Measurements from ENCODE around the gene CPED1. TPM values are rescaled to one million over a fixed set of nuclear protein-coding genes. Genes with fewer than 3 reads are reported as not detected.
"Not testable (repeated sequence)": the region's sequence is repeated elsewhere in the genome, so short reads cannot be mapped to it uniquely, and the experiment has no call there.

The CPED1 gene
- total RNA-seq, 4 donors from 2014 or later, result 4.4 to 20.2 (median 14.0) TPM

- H3K27ac ChIP-seq, result no peak overlapping the region
- TF ChIP-seq EP300 (IDR thresholded peaks at IDR 0.05; ENCODE audit: low read depth), result no peak
- no peak for TF ChIP-seq CTCF (IDR thresholded peaks at IDR 0.05)
- no peak for TF ChIP-seq POLR2A (IDR thresholded peaks at IDR 0.05)
- no peak for TF ChIP-seq POLR2AphosphoS5 (IDR thresholded peaks at IDR 0.05)
- DNase-seq, result no peak
- H3K4me3 ChIP-seq, result no peak overlapping the region
- peaks cover 0 to 4% of the 10 kb centered on the region in 2 donors for H3K9me3 ChIP-seq
- no peaks in the 10 kb centered on the region for H3K27me3 ChIP-seq
- no peaks in the 10 kb centered on the region for H3K4me1 ChIP-seq
- no peaks in the 10 kb centered on the region for H3K36me3 ChIP-seq
- in situ Hi-C loops (cut with MboI; ENCODE audit: low pct_ligation_motif_present in 1 of 4, low pct_unique_long_range_greater_than_20kb in 1 of 4, low sequenced_read_pairs in 3 of 4) (no loop called here), intact Hi-C loops (cut with DNase I; ENCODE audit: low total_unique reads) (no loop called here)
Measured at GRCh38 chr7:121288894-121289293, 300.4 kb downstream of the CPED1 start.

- H3K9me3 ChIP-seq; H3K4me3 ChIP-seq; DNase-seq; H3K4me1 ChIP-seq; in situ Hi-C loops (cut with MboI; ENCODE audit: low pct_ligation_motif_present in 1 of 4, low pct_unique_long_range_greater_than_20kb in 1 of 4, low sequenced_read_pairs in 3 of 4); H3K27me3 ChIP-seq; H3K36me3 ChIP-seq; H3K27ac ChIP-seq: not testable (repeated sequence)
- 91 to 96% methylated on average over 5 of the region's 5 CpGs for WGBS, 2 donors (ENCODE audit: low coverage in 1 of 2)
- intact Hi-C loops (cut with DNase I; ENCODE audit: low total_unique reads), result loop anchor here (5.0 kb wide), 1 partner anchor 1197 kb away; no protein-coding TSS in a partner anchor
Measured at GRCh38 chr7:121289930-121290329, 301.4 kb downstream of the CPED1 start.

- intact Hi-C loops (cut with DNase I; ENCODE audit: low total_unique reads) (loop anchor here (5.0 kb wide), 1 partner anchor 1193 kb away; no protein-coding TSS in a partner anchor), in situ Hi-C loops (cut with MboI; ENCODE audit: low pct_ligation_motif_present in 1 of 4, low pct_unique_long_range_greater_than_20kb in 1 of 4, low sequenced_read_pairs in 3 of 4) (no loop called here)
- no peak for DNase-seq
- no peaks in the 10 kb centered on the region for H3K36me3 ChIP-seq
- peaks cover 0 to 8% (median 0%) of the 10 kb centered on the region in 4 donors for H3K4me1 ChIP-seq
- TF ChIP-seq CTCF (IDR thresholded peaks at IDR 0.05) (no peak), POLR2A (IDR thresholded peaks at IDR 0.05) (no peak), EP300 (IDR thresholded peaks at IDR 0.05; ENCODE audit: low read depth) (no peak)
- WGBS, 2 donors (ENCODE audit: low coverage in 1 of 2), result 82 to 84% methylated on average over 2 of the region's 2 CpGs
- H3K4me3 ChIP-seq, result no peak overlapping the region
- no peaks in the 10 kb centered on the region for H3K27me3 ChIP-seq
- no peak overlapping the region for H3K27ac ChIP-seq
- no peaks in the 10 kb centered on the region for H3K9me3 ChIP-seq
Measured at GRCh38 chr7:121294448-121294992, 306.0 kb downstream of the CPED1 start.

- intact Hi-C loops (cut with DNase I; ENCODE audit: low total_unique reads) (no loop called here), in situ Hi-C loops (cut with MboI; ENCODE audit: low pct_ligation_motif_present in 1 of 4, low pct_unique_long_range_greater_than_20kb in 1 of 4, low sequenced_read_pairs in 3 of 4) (no loop called here)
- no peak for DNase-seq
- peaks cover 0 to 11% (median 0%) of the 10 kb centered on the region in 4 donors for H3K4me1 ChIP-seq
- H3K27me3 ChIP-seq, result no peaks in the 10 kb centered on the region
- TF ChIP-seq CTCF (IDR thresholded peaks at IDR 0.05), result no peak
- H3K27ac ChIP-seq, result no peak overlapping the region
- no peak overlapping the region for H3K4me3 ChIP-seq
- no peaks in the 10 kb centered on the region for H3K9me3 ChIP-seq
- no peaks in the 10 kb centered on the region for H3K36me3 ChIP-seq
- WGBS, 2 donors (ENCODE audit: low coverage in 1 of 2), result 33 to 55% methylated on average over 2 of the region's 2 CpGs
Measured at GRCh38 chr7:121297843-121298242, 309.3 kb downstream of the CPED1 start.

GRCh38 chr7:121298831-121299239 lies 310.3 kb downstream of the CPED1 start:
- no peak overlapping the region for H3K27ac ChIP-seq
- H3K9me3 ChIP-seq, result no peaks in the 10 kb centered on the region
- WGBS, 2 donors (ENCODE audit: low coverage in 1 of 2), result 47 to 55% methylated on average over 1 to 2 of the region's 2 CpGs
- in situ Hi-C loops (cut with MboI; ENCODE audit: low pct_ligation_motif_present in 1 of 4, low pct_unique_long_range_greater_than_20kb in 1 of 4, low sequenced_read_pairs in 3 of 4), result no loop called here
- H3K36me3 ChIP-seq, result no peaks in the 10 kb centered on the region
- no peak overlapping the region for H3K4me3 ChIP-seq
- H3K4me1 ChIP-seq, result peaks cover 0 to 11% (median 0%) of the 10 kb centered on the region in 4 donors
- DNase-seq, result no peak
- intact Hi-C loops (cut with DNase I; ENCODE audit: low total_unique reads), result no loop called here
- TF ChIP-seq POLR2A (IDR thresholded peaks at IDR 0.05), result no peak
- TF ChIP-seq CTCF (IDR thresholded peaks at IDR 0.05), result no peak
- no peaks in the 10 kb centered on the region for H3K27me3 ChIP-seq

Measured in transverse colon (tissue), 4 donors.